BJ (cell line): ENCODE measurements around the gene C17orf50. TPM values are rescaled to one million over a fixed set of nuclear protein-coding genes. Genes with fewer than 3 reads are reported as not detected.

Experiments used
- CTCF ChIA-PET: fragments of 350-600 bp; formaldehyde crosslinking; extraction: SDS; loops from one replicate; lab custom pipeline; 2021; ENCODE audit warnings: antibody characterized with exemption, inconsistent platforms; lab: Yijun Ruan, JAX
- POLR2A ChIA-PET: fragments of 300-600 bp; sonication (Branson Sonifier 250); formaldehyde crosslinking; extraction: SDS; loops from one replicate; lab custom pipeline; 2021; ENCODE audit warnings: antibody characterized with exemption; lab: Charles Lee
- DNase-seq: peaks from one replicate; pipeline ENCODE4 v3.0.0-alpha.2; 2011; ENCODE audit warnings: low read depth
- H3K27me3 ChIP-seq: 2 replicates; pipeline ENCODE4 v1.6.0; 2011; ENCODE audit warnings: low read length; ENCODE audit not compliant: control insufficient read depth, insufficient read depth
- H3K36me3 ChIP-seq: 2 replicates; pipeline ENCODE4 v1.5.1; 2011; ENCODE audit warnings: low read length; ENCODE audit not compliant: control insufficient read depth, insufficient read depth
- H3K4me3 ChIP-seq: 2 replicates; pipeline ENCODE4 v1.5.1; 2011; ENCODE audit warnings: low read depth, mild to moderate bottlenecking, control low read depth, low read length
- polyA plus RNA-seq: library from polyadenylated mRNA; depleted of rRNA; stranded (reverse); fragments of >200 nt; gene quantifications from 2 replicates; pipeline ENCODE4 v1.2.3, GENCODE V29; 2011
- TF ChIP-seq, protein P1 (sequence below): IDR thresholded peaks from 2 replicates; pipeline ENCODE4 v1.5.1; 2011; ENCODE audit warnings: low read depth, mild to moderate bottlenecking, control low read depth, inconsistent platforms, low read length, moderate library complexity; ENCODE audit not compliant: insufficient read depth

The C17orf50 gene
- polyA plus RNA-seq, 1 experiment = not detected

GRCh38 chr17:35774499-35774898, 13.8 kb downstream of the C17orf50 start:
- TF ChIP-seq, protein P1, sequence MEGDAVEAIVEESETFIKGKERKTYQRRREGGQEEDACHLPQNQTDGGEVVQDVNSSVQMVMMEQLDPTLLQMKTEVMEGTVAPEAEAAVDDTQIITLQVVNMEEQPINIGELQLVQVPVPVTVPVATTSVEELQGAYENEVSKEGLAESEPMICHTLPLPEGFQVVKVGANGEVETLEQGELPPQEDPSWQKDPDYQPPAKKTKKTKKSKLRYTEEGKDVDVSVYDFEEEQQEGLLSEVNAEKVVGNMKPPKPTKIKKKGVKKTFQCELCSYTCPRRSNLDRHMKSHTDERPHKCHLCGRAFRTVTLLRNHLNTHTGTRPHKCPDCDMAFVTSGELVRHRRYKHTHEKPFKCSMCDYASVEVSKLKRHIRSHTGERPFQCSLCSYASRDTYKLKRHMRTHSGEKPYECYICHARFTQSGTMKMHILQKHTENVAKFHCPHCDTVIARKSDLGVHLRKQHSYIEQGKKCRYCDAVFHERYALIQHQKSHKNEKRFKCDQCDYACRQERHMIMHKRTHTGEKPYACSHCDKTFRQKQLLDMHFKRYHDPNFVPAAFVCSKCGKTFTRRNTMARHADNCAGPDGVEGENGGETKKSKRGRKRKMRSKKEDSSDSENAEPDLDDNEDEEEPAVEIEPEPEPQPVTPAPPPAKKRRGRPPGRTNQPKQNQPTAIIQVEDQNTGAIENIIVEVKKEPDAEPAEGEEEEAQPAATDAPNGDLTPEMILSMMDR = no peak
- ChIA-PET CTCF (interaction anchor here (0.9 to 11.0 kb wide), 4 partner anchors 8 to 34 kb away, joined by 3 to 115 read pairs (median 4); no protein-coding TSS in a partner anchor), POLR2A (no interaction called here)
- Histone ChIP-seq H3K36me3 (no peaks in the 10 kb centered on the region), H3K4me3 (no peak overlapping the region), H3K27me3 (peaks cover 37% of the 10 kb centered on the region)
- DNase-seq = no peak

DNA sequence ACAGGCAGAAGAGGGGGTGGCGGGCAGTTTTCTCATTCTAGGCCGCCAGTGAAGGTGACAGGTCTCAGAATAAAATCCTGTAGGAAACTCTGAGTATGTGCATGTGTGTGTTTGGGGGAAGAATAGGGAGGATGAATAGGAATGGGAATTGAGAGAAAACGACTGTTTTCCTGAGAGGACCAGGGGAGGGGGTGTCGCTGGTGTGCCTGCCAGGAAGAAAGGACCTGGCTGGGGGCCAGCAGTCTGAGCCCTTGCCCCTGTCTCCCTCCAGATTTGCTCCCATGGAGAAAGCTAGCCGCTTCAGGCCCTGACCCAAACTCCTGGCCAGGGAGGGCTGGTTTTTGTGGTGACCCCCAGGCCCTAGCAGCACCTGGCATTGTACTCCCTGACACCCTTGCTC, 14.4 kb downstream of the C17orf50 start:
- peaks cover 39% of the 10 kb centered on the region for H3K27me3 ChIP-seq
- H3K36me3 ChIP-seq = no peaks in the 10 kb centered on the region
- ChIA-PET CTCF (interaction anchor here (0.9 to 11.0 kb wide), 5 partner anchors 8 to 33 kb away, joined by 3 to 115 read pairs (median 5); no protein-coding TSS in a partner anchor), POLR2A (no interaction called here)
- H3K4me3 ChIP-seq = no peak overlapping the region
- DNase-seq = no peak
- TF ChIP-seq, protein P1 = no peak

GRCh38 chr17:35775583-35775982, 14.9 kb downstream of the C17orf50 start:
- Histone ChIP-seq H3K27me3 (peaks cover 39% of the 10 kb centered on the region), H3K4me3 (no peak overlapping the region), H3K36me3 (no peaks in the 10 kb centered on the region)
- DNase-seq = no peak
- TF ChIP-seq, protein P1 = no peak
- CTCF ChIA-PET = interaction anchor here (1.1 to 11.0 kb wide), 4 partner anchors 11 to 30 kb away, joined by 3 to 115 read pairs (median 8); no protein-coding TSS in a partner anchor
- POLR2A ChIA-PET = no interaction called here

DNA sequence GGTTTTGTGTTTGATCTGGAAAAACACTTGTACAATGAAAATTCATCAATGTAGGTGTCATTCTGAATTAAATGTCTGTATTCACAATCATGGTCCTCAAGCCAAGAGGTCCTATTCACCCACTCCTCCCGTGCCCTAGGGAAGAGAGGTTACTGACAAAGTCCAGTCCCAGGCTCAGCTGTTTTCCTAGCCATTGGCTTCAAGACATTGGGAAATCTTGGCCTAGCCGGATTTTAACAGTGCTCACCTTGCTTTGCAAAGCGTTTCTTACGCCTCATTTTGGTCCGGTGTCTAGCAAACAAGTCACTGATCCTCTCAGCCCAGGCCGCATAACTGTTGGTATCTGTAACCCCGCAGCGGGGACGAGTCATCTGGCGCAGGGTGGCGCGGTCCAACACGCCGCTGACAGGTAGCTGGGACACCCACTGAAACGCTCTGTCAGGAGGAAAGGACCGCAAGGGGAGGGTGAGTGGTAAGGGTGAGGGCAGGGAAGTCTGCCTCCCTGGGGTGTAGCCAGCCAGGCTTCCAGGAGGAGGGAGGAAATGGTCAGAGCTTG, 18.0 kb downstream of the C17orf50 start:
- no peaks in the 10 kb centered on the region for H3K36me3 ChIP-seq
- TF ChIP-seq, protein P1 = no peak
- H3K27me3 ChIP-seq = peaks cover 39% of the 10 kb centered on the region
- no peak for DNase-seq
- H3K4me3 ChIP-seq = no peak overlapping the region
- ChIA-PET CTCF (interaction anchor here (1.0 to 11.0 kb wide), 3 partner anchors 8 to 27 kb away, joined by 3 to 115 read pairs (median 11); no protein-coding TSS in a partner anchor), POLR2A (no interaction called here)

- no peak for DNase-seq
- TF ChIP-seq, protein P1 = no peak
- CTCF ChIA-PET = interaction anchor here (1.6 to 11.0 kb wide), 3 partner anchors 8 to 18 kb away, joined by 5 to 115 read pairs (median 6); no protein-coding TSS in a partner anchor
- H3K27me3 ChIP-seq = peaks cover 26% of the 10 kb centered on the region
- POLR2A ChIA-PET = no interaction called here
- no peak overlapping the region for H3K4me3 ChIP-seq
- no peaks in the 10 kb centered on the region for H3K36me3 ChIP-seq
Measured at GRCh38 chr17:35780950-35781349, 20.3 kb downstream of the C17orf50 start.
